IMR-90 (cell line): ENCODE data around the gene RGS19.

ENCODE experiments used
- BHLHE40 ChIP-seq: fragments of 150-350 bp; IDR thresholded peaks from 2 replicates; pipeline ENCODE4 v1.6.1; 2016; ENCODE audit warnings: mild to moderate bottlenecking, low read depth, low read length
- POLR2A ChIP-seq: IDR thresholded peaks from 2 replicates; pipeline ENCODE4 v1.6.1; 2012; ENCODE audit warnings: mild to moderate bottlenecking, low read depth, low read length
- RAD21 ChIP-seq: IDR thresholded peaks from 2 replicates; pipeline ENCODE4 v1.6.1; 2012; ENCODE audit warnings: low read length, improper control_type of control experiment

DNA sequence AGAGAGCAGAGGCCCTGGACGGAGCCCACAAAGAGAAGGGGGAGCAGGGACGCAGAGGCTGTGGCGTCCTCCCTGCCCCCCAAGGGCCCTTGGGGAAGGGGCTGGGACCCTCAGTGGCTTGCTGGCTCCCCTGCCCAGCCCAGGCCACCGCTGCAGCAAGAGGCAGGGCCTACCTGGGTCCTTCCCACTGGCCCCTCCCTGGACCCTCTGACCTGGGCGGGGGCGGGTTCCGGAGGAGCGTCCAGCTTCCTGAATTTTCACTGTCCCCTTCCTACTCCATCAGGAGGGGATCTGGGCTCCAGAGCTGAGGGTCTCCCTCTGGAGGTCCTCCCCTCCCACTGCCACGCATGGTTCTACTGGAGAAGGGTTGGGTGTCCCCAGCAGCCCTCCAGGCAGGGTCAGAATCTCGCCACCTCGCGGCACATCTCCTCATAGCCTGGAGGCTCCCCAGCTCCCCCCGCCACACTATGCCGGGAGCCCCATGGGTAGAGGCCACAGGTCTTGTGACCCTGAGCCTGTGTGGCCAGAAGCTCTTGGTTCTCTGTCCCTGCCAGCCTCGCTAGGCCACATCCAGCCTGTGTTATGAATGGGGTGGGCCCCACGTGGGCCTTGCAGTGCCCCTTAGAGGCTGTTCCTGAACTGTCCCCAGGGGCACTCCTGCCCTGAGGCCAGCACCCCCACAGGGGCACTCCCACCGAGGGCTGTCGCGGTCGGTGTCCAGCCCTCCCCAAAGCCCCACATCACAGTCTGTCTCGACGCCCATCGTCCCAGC is 28.9 kb downstream of the RGS19 start:
- TF ChIP-seq BHLHE40 (no peak), RAD21 (no peak), POLR2A (no peak)
